Neural cell (in vitro differentiated cells): ENCODE results near the gene CD80.

ENCODE experiments used
- CTCF ChIP-seq: fragments of 450-650 bp; IDR thresholded peaks from 2 replicates; pipeline ENCODE4 v1.5.1; 2014; ENCODE audit warnings: antibody characterized with exemption, mild to moderate bottlenecking, moderate library complexity; ENCODE audit not compliant: poor library complexity, severe bottlenecking
- TAF1 ChIP-seq: IDR thresholded peaks from 2 replicates; pipeline ENCODE4 v1.6.1; 2012; ENCODE audit warnings: low read depth

- TF ChIP-seq CTCF (no peak), TAF1 (no peak)
Measured at GRCh38 chr3:119542168-119542767, 17.1 kb downstream of the CD80 start.
